Hematopoietic multipotent progenitor cell treated with erythropoietin and hydrocortisone succinate and interleukin-3 and kit ligand, for 8 days (in vitro differentiated cells): ENCODE results near the gene TFR2.
A peak's percentile ranks its signal among the peaks of the same experiment; 100 is the strongest.

Source experiments
- DNase-seq: peaks from one replicate; pipeline ENCODE4 v3.0.0-alpha.2; 2015

The TFR2 gene

DNA sequence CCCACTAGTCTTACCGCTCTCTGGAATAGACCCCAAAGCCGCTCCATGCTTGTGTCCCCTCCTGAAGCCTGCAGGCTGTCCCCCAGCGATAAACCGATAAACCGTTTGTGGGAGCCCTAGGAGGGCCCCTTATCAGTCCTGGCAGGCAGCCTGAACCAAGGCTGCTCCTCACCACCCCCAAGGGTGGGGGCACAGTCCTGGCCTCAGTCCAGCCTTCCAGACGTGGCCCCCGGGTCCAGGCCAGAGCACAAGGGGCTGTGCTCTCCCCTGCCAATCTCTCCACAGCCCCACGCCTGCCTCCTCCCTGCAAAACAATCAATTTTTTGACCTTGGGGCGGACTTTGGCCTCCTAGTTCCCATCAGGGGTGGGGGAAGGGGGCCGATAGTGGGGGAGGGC, at the start of gene TFR2:
TSS of gene TFR2 (minus strand) at position 90 of the 397 bp plus-strand sequence. CDS start at position 47, 43 bp downstream.
- DNase-seq: peak; percentile 100

DNA sequence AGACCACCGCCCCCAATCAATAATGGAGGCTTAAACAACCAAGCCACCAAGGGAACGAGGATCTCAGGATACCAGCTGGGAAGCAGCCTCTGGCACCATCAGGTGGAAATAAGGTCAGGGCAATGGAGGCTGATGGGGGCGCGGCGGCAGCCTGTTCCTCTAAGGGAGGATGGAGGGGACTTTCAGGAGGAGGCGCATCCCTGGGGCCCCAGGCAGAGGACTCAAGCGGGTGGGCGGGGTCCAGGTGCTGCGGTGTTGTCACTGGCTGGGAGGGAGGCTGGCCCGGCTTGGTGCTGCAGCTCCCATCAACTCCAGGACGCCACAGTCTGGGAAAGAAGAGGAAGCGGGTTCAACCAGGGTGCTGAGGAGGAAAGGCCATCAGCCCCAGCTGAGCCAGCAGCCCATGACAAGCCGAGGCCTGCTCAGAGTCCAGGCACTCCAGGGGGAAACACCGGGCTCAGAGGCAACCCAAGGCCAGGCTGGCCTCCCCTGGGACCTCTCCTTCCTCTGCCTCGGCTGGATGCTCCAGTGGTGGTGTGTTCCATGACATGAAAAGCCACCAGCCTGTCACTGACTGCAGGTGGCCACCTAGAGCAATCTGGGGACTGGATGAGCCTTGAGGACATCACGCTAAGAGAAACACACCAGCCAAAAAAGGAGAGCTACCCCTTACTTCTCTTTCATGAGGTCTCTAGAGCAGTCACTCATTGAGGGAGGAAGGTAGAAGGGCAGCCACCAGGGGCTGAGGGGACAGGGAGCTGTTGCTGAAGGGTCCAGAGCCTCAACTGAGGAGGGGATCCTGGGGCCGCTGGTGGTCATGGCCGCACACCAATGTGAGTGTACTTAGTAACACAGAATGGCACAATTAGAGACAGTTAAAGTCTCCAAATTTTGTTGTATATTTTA, 48.1 kb upstream of the TFR2 start:
- no peak for DNase-seq

DNA sequence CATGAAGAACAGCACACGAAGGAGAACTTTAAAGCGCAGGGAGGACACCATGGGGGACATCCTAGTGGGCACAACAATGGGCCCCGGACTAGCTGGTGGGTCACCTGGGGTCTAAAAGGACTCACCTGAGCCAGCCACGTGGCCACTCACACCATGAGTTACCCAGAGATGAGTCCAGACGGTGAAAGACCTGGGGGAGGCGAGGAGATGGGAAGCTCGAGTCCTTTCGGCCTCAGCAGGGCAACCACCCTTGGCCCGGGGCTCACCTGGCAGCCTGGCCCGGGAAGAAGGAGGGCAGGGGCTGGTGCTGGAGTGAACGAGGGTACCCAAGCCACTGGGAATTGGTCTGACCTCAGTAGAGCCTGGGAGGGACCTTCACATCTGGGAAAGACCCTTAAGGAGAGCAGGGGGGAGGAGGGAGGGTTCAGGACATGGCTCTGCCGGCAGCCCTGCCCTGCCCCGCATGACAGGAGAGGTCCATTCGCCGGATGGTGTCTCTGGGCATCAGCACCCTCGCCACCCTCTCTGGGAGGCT, 47.0 kb upstream of the TFR2 start:
- no peak for DNase-seq

DNA sequence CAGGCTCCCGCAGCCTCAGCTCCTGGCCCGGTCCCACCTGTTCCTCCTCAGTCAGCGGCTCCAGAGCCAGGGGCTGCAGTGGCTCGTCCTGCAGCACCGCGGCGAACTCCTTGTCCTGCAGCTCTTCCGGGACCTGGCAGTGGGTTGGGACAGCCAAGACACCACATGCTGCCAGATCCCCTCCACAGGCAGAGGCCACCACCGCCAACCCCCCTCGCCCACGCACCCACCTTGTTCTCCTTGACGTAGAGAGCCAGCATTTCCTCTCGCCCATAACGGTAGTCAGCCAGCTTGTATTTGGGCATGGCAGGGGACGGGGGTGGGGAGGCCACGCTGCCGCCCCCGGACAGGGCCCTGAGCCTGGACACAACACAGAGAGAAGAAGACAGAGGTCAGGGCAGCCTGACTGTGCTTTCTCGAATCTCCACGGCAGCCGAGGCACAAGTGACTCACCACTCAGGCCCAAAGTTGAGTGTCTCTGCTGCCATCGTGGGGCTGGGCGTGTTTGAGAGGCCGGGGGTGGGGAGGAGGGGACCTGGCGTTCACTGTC, 46.5 kb upstream of the TFR2 start:
- DNase-seq: no peak

DNA sequence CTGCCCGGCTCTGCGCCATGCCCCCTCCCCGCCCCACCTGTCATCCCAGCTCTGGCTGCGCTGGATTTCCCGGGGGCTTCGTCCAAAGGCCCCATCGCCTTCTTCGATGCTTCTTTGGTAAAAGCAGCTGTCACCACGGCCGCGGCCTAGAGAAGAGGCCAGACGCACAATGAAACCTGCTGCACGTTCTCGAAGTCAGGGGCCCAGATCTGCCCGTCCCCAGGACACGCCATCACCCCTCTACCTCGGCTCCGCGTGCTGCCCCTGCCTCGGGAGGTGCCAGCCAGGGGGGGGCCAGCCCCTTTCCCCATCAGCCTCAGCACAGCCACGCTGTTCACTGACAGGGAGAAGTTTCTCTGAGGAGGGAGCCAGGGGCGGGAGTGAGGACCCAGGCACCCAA, 45.9 kb upstream of the TFR2 start:
- DNase-seq: no peak

DNA sequence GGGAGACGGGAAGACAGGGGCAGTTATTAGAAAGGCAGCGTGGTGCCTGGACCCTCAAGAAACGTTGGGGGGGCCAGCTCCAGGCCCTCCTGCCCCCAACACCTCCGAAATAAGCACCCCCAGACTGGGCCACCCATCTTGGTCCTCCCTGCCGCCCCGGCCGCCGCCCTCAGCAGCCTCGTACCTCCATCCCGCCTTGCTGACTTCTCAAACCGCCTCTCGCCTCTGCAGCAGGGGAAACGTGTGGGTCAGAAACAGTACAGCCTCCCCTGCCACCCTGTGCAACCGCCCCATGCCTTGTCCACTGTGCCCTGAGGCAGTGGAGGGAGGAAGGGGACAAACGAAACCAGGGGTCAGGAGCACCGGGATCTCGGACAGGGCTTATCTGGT, 45.5 kb upstream of the TFR2 start:
- DNase-seq: no peak

DNA sequence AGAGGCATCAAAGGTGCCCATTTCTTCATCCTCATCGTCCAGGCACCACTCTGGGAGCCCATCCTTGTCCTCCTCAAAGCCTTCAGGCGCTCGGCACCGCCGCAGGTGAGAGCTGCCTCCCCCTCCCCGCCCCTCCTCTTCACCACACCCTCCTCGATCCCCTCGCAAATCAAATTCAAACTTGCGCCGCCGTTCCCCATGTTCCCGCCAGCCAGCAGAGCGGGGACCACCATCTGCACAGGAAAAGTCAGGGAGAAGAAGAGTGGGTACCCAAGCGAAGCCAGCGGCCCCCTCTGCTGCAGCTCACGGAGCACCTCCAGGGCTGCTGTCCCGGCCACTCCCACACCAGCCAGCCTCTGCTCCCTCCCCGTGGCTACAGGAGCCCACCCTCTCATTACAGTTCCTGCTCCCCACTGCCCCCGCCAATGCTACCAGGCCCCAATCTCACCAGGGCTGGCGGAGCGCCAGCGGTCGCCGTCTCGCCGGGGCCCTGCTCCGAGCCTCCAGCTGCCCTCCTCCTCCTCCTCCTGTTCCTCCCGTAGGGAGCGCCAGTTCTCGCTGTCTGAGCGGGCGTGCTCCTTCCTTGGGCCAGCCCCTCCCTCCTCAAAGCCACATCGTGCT, 45.0 kb upstream of the TFR2 start:
- no peak for DNase-seq

DNA sequence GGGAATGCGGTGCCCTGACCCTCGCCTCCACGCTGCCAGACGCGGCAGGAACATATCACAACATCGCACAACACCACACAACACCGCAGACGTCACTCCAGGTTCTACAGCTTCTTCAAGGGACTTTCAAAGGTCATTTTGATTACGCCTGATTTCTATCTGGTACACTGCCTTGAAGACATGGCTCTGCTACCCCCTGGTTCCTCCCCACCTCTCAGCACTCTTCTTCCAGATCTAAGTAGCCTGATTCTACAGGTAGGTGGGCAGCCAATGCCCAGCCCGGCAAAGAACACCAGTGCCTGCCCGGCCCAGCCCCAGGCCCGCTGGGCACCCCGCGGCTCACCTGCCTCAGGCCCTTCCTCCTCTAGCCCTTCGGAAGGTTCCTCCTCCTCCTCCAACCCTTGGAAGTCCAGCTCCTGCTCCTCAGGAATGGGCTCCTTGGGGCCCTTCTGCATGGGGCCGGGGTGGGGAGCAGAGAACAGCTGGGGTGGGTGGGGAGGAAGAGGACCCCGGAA, 44.3 kb upstream of the TFR2 start:
- no peak for DNase-seq

DNA sequence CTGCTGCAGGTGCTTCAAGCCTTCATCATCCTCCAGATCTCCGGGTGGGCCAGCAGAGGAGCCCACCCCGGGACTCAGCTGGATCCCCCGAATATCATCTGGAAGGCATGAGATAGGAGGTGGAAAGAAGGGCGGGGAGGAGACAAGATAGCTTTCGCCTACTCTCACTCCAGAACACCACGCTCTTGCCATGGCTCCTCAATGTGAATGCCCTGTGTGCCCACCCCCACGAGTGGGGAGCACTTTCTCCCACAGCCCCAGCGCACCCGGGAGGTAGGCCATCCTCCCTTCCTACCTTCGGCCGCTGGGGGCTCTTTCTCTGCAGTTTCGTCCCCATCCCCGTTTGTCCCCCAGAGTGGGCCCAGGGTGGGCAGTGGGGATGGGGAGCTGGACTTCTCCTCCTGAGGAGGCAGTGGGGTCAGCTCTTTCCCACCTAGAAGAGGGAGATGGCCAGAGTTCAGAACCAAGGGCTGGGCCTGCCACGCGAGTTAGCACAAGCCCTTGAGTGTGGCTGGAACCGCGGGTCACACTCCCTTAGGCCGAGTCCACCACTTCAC, 43.8 kb upstream of the TFR2 start:
- no peak for DNase-seq

DNA sequence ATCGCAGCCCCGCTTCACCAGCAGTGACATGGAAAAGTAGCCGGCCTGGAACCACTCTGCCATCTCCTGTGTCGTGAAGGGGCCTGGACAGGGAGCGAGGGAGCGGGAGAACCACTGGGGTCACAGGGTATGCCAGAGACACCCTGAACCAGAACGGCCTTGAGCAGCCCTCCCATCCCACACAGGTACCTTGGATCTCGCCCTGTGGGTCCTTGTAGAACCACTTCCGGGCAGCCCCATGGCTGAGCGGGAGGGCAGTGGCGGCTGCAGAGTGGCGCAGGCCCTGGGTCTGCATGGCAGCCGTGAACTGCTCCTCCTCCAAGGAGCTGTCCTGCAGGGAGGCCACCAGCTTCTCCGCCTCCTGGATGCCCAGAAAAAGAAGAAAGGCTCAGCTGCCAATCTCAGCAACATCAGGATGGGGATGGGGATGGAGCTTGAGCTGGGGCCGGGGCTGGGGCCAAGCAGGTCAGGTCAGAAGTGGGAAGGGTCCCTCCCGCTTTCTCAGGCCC, 43.2 kb upstream of the TFR2 start:
- no peak for DNase-seq

DNA sequence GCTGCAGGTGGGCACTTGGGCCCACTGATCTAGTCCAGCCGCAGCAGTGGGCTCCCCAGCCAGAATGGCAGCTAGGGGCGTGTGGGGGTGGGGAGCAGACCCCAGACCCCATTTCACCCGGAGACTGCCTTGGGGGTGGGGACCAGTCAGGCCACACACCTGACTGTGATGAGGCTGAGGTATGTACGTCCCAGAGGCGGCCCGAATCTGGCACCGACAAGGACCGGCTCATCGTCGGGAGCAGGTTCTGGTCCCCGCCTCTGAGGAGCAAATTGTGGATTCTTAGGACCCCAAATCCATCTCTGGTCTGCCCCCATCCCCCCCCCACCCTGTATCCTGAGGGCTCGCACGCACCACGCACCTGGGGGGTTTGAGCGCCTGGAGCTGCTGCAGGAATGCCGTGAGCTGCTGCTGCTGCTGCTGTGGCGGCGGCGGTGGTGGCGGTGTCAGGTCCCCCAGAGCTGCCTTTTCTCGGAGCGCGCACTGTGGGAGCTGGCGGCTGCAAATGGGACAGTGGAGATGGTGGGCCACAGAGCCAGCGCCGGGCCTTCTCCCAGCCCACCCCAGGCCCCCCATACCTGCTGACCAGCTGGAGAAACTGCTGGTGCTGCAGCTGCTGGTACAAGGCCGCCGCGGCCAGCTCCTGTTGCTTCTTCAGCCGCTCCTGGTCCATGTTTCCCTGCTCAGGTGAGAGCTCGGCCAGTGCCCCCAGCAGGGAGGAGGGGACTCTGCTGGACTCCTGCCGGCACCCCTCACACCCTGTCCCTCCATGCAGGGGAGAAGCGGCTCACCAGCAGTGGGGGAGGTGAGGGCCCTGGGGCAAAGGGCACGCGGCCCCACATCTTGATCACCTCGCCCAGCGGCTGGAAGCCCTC, 42.5 kb upstream of the TFR2 start:
- DNase-seq: no peak

DNA sequence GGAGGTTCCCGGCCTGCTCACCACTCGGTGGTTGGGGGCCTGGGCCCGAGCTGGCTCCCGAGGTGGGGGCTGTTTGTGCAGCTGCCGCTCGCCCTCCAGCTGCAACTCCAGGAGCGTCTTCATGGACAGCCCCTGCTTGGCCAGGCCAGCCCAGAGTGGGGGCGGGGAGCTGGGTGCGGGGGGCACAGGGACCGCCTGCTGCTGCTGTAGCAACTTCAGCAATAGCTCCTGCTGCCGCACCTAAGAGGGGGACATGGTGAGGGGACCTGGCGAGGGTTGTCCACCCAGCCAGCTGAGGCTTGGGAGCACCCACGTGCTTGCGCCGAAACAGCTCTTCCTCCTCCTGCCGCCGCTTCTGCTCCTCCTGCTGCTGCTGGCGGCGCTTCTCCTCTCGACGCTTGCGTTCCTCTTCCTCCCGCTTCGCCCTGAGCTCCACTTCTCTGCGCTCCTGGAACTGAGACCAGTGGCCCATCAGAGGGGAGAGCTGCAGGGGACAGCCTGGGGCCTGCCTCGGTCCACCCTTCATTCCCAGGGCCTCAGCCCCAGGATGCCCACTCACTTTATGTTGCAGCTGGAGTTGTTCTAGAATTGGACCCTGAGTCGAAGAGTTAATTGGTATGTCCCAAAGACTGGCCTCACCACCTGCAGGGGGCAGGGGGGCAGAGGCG, 41.8 kb upstream of the TFR2 start:
- DNase-seq: no peak

DNA sequence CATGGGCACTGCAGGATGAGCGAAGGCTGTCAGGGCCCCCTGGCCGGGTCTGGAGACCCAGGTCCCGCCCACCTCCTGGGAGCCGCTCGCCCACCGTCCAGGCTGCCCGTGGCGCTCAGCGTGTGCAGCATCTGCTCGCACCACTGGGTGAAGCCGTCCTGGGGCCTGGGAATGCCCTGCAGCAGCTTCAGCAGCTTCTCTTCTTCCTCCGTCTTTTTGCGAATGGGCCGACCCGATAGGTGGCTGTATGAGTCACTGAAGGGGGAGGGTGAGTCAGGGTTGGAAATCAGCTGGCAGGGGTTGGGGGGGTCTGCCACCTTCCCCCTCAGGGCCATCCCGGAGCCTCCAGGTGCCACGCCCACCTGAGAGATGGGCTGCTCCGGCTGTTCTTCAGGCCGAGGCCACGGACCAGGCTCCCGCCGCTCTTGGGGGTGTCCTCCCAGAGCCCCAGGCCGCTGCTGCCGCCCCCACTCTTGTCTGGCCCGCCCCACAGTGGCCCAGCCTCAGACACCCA, 40.9 kb upstream of the TFR2 start:
- no peak for DNase-seq

DNA sequence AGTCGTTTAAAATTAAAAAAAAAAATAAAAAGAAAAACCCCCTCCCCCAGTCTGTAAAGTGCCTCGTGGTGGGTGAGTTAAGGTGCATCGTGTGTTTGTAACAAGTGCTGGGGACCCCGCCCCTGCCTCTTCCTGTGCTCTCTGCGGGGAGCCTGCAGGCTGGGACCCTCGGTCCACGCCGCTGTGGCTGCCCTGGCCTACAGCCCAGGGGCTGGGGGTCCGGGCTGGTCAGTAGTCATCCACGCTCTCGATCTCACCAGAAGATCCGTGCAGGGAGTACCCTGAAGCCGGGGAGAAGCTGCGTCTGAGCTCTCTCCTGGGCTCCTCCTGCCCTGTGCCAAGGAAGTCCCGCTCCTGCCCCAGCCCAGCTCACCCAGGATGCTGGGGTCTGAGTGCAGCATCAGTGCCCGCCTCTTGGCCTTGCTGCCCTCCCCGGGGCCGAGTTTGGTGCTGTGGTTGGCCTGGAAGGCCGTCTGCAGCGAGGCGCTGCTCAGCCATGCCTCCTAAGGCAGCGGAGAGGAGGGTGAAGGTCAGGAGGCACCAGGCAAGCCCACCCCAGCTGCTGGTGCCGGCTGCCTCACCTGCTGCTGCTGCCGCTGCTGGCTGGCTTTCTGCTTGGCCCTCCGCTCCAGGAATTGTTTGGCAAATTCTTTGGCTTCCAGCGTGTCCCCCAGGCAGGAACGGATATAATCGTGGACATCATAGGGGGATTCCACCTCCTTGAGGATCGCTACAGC, 40.3 kb upstream of the TFR2 start:
- no peak for DNase-seq

DNA sequence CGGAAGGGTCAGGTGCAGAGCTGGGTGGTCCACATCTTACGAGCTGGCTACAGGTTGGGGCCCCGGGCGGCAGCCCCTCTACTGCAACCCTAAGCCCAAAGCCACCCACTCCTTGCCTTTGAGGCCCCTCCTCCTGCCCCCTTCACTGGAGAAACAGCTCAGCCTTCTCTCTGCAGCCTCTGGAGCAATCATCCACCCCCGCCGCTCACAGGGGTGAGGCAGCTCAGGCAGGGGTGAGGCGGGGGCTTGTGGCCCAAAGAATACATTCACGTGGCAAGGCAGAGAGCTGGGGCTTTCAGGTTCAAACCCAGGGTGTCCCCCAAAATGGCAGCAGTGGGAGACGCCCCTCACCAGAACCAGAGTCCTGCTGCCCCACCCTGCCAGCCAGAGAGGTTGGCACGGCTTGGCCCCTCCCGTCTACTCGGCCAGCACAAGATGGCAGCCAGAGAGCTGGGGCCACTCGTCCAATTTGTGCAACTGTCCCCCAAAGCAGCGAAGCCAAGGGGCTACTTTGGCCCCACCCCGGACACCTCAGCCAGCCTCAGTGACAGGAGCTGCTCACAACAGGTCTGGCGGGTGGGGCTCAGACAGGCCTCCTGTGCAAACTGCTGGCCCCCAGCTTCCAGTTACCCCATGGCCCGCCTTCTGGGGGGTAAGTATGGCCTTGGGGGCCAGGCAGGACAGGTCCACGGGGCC, 39.4 kb upstream of the TFR2 start:
- peak; percentile 33 for DNase-seq

DNA sequence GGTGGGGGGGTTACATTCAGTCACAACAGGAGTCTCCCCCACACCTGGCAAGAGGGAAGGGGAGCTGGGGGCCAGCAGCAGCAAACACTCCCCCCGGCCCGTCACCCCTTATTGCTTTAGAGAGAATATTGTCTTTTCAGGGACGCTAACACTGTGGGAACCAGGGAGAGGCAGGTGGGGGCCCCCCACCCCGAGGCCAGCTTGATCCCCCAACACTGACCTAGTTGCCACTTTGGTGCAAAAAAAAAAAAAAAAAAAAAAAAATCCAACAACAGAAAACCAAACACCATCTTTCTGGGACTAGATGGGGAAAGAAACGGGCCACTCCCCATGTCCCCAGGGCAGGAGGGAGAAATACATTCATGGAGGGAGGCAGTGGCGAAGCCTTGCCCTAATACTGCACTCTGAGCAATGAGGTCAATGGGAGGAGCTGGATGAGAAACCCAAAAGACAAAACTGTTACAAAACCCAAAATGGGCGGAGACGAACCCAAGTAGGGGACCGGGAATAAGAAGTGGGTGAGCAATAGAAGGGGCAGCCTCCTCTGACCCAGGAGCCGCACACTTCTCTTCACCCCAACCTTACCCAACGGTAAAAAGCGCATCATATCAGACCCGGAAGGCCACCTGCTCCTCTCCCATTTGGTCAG, 38.7 kb upstream of the TFR2 start:
- DNase-seq: peak; percentile 61

DNA sequence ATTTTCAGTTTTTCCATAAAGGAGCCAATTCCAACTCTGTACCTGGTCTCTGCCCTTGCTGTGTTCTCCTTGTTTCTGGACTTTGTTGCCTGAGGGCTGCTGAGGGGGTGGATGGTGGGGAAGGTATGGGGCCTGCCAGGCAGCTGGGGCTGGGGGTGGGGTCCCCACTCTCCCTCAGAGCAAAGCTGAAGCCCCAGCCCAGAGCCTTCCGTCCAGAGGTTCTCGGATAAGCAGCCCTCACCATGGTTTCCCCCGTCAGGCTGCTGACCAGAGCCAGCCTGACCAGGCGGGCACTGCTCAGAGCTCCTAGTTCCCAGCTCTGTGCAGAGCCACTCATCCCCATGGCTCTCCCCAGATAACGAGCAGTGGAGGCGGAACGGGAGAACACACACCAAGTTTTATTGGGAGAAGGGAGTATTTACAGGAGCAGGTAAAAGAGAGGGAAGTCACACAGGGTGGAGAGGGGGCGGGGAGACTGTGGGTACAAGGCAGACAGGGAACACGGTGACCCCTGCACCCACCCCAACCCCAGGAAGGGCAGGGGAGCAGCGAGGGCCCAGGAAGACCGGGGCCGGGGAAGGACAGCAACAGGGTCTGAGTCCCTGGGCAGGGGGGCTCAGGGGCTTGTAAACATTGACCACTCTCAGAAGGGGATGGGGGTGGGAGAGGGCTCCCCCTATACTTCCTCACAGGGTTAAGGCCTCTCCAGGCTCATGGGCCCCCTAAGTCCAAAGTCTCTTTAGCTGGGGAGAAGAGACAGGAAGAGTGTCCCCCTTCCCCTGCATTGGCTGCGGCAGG, 38.0 kb upstream of the TFR2 start:
- no peak for DNase-seq

DNA sequence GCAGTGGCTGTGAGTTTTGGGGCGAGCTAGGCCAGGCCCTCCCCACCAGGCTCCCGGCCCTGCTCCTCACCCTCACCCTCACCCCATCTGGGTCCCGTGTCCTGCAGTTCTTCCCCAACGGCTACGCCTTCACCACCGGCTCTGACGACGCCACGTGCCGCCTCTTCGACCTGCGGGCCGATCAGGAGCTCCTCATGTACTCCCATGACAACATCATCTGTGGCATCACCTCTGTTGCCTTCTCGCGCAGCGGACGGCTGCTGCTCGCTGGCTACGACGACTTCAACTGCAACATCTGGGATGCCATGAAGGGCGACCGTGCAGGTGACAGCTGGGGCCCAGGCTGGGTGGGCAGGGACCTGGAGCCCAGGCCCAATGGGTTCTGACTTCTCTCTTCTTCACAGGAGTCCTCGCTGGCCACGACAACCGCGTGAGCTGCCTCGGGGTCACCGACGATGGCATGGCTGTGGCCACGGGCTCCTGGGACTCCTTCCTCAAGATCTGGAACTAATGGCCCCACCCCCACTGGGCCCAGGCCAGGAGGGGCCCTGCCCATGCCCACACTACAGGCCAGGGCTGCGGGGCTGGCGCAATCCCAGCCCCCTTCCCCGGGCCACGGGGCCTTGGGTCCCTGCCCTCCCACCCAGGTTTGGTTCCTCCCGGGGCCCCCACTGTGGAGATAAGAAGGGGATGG, 37.1 kb upstream of the TFR2 start:
- no peak for DNase-seq
